ENCODE results near the gene ANKMY1.

DNA sequence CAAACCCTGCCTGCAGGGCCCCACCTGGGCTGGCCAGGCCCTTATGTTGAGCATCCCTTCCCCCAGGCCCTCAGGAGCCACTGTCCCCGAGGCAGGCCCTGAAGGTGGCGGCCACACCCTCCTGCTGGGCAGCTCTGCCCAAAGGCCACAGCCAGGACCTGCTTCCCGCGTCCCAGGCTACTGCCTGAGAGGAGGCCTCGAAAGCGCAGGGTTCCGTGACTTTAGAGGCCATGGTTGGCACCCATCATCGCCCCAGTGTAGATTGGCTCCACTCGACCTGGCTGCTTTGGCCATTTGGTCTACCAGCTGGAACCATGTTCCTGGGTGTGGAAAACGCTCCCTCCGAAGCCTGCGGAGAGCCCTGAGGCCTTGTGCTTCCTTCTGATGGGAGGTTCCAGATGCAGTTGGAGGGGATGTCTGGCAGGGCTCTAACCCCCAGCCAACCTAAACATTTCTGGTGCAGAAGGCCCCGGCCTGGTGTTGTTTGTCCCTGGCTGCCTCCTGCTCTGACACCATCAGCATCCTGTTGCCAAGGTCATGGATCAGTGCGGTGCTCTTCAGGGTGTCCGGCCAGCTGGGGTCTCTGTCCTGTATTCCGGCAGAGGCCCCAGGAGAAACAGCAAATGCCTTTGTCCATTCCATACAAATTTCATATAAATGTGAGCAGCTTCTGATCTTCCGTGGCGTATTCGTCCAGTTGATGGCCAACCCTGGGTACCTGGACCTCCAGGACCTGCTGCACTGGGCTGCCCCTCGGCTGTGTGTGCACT lies 43.5 kb upstream of the ANKMY1 start:
- no peak for TF ChIP-seq CTCF (IDR thresholded peaks at IDR 0.05)
- no peak for TF ChIP-seq POLR2A (IDR thresholded peaks at IDR 0.05)
